GM23248 (cell line): ENCODE results near the gene XIAP.

Experiments used
- EZH2 ChIP-seq: fragments of 200-600 bp; sonication (generic); IDR thresholded peaks from 2 replicates; pipeline ENCODE4 v1.6.1; 2018; ENCODE audit warnings: antibody characterized with exemption, mild to moderate bottlenecking; ENCODE audit not compliant: insufficient read depth, poor library complexity, severe bottlenecking
- EZH2phosphoT487 ChIP-seq: fragments of 200-600 bp; sonication (generic); IDR thresholded peaks from 2 replicates; pipeline ENCODE4 v1.6.1; 2018; ENCODE audit warnings: antibody characterized with exemption, moderate library complexity, mild to moderate bottlenecking, low read depth; ENCODE audit not compliant: insufficient read depth

- TF ChIP-seq EZH2 = no peak
- no peak for TF ChIP-seq EZH2phosphoT487
Measured at GRCh38 chrX:123869488-123869887, 9.6 kb downstream of the XIAP start.
